B cell (primary cell): Measurements from ENCODE around the gene ZNF326. TPM values are rescaled to one million over a fixed set of nuclear protein-coding genes. Genes with fewer than 3 reads are reported as not detected.

Experiments used
- ATAC-seq: fragments of 200-7000 bp; cut with Tn5 transposase; one replicate; pipeline ENCODE4 v1.10.0; 2021; ENCODE audit warnings: low read depth, mild to moderate bottlenecking, moderate number of reproducible peaks, moderate library complexity
- CTCF ChIA-PET: fragments of 350-600 bp; sonication (Branson Sonifier 250); formaldehyde crosslinking; loops from one replicate; lab custom pipeline; 2021; ENCODE audit warnings: antibody characterized with exemption, inconsistent platforms; lab: Charles Lee
- POLR2A ChIA-PET: fragments of 350-600 bp; sonication (Branson Sonifier 250); formaldehyde crosslinking; loops from one replicate; lab custom pipeline; 2021; ENCODE audit warnings: antibody characterized with exemption; lab: Charles Lee
- DNase-seq: peaks from one replicate; pipeline ENCODE4 v3.0.0; 2013
- H2AFZ ChIP-seq: 2 replicates; pipeline ENCODE4 v1.6.1; 2012; ENCODE audit warnings: mild to moderate bottlenecking, low read depth, low read length; ENCODE audit not compliant: insufficient read depth, poor library complexity, severe bottlenecking
- H3K27ac ChIP-seq, 2 donors: 1 replicate in 1 of 2; 2 replicates in 1 of 2; pipeline ENCODE4 v1.5.1; 2012 to 2013; ENCODE audit warnings: low read length in 2 of 2, mild to moderate bottlenecking in 2 of 2, moderate library complexity in 1 of 2
- H3K27me3 ChIP-seq, 4 experiments: fragments of 200-600 bp in 1 of 4; sonication (generic) in 1 of 4; replicated peaks in 1 of 4; 1 replicate in 2 of 4; 2 replicates in 2 of 4; pipeline versions ENCODE4 v1.6.1 to v1.7.0; 2013 to 2016; ENCODE audit warnings: low read length in 3 of 4, mild to moderate bottlenecking in 2 of 4, mixed read lengths in 1 of 4, moderate library complexity in 1 of 4; ENCODE audit not compliant: insufficient read depth in 4 of 4, control insufficient read depth in 3 of 4; ENCODE audit errors: control extremely low read depth in 1 of 4
- H3K36me3 ChIP-seq, 2 experiments: replicated peaks in 1 of 2; 1 replicate in 1 of 2; 2 replicates in 1 of 2; pipeline versions ENCODE4 v1.6.1 to v1.7.1; 2013; ENCODE audit warnings: low read length in 1 of 2; ENCODE audit not compliant: insufficient read depth in 2 of 2, control insufficient read depth in 1 of 2; ENCODE audit errors: control extremely low read depth in 1 of 2, extremely low read depth in 1 of 2
- H3K4me1 ChIP-seq, 2 donors: fragments of 200-600 bp in 1 of 2; sonication (generic) in 1 of 2; 1 replicate in 1 of 2; 2 replicates in 1 of 2; pipeline versions ENCODE4 v1.5.1 to v1.6.1; 2013 to 2017; ENCODE audit warnings: low read length in 2 of 2; ENCODE audit not compliant: control insufficient read depth in 2 of 2, insufficient read depth in 2 of 2
- H3K4me2 ChIP-seq: replicated peaks from 2 replicates; pipeline ENCODE3; 2012; ENCODE audit warnings: mild to moderate bottlenecking, low read depth, low read length; ENCODE audit not compliant: poor library complexity, severe bottlenecking
- H3K4me3 ChIP-seq, 5 experiments: fragments of 200-600 bp in 1 of 5; sonication (generic) in 1 of 5; 1 replicate in 3 of 5; 2 replicates in 2 of 5; pipeline versions ENCODE4 v1.5.1 to v1.7.0; 2011 to 2016; ENCODE audit warnings: low read length in 4 of 5, mild to moderate bottlenecking in 4 of 5, low read depth in 2 of 5, control low read depth in 1 of 5, moderate library complexity in 1 of 5; ENCODE audit not compliant: insufficient read depth in 1 of 5; ENCODE audit errors: control extremely low read depth in 1 of 5, extremely low read depth in 1 of 5
- H3K79me2 ChIP-seq: fragments of 200-600 bp; sonication (generic); one replicate; pipeline ENCODE4 v1.6.0; 2016; ENCODE audit warnings: low read length; ENCODE audit not compliant: control insufficient read depth, insufficient read depth
- H3K9ac ChIP-seq: fragments of 200-600 bp; sonication (generic); 2 replicates; pipeline ENCODE4 v1.6.1; 2017; ENCODE audit warnings: mild to moderate bottlenecking, low read length, moderate library complexity
- H3K9me3 ChIP-seq, 3 donors: one replicate each; pipeline versions ENCODE4 v1.6.1 to v1.7.1; 2013; ENCODE audit warnings: low read length in 2 of 3; ENCODE audit not compliant: control insufficient read depth in 2 of 3, insufficient read depth in 1 of 3; ENCODE audit errors: control extremely low read depth in 1 of 3
- H4K20me1 ChIP-seq: 2 replicates; pipeline ENCODE4 v1.6.0; 2012; ENCODE audit warnings: mild to moderate bottlenecking, low read length; ENCODE audit not compliant: insufficient read depth, control insufficient read depth, poor library complexity, severe bottlenecking
- H3K27ac Mint-ChIP-seq: one replicate; pipeline ENCODE4 v1.8.0; 2021; ENCODE audit warnings: mixed read lengths
- H3K27me3 Mint-ChIP-seq: one replicate; pipeline ENCODE4 v1.8.0; 2021; ENCODE audit warnings: mixed read lengths
- H3K4me1 Mint-ChIP-seq: one replicate; pipeline ENCODE4 v1.8.0; 2021; ENCODE audit warnings: mixed read lengths
- H3K4me3 Mint-ChIP-seq: one replicate; pipeline ENCODE4 v1.8.0; 2021; ENCODE audit warnings: mixed read lengths
- H3K9me3 Mint-ChIP-seq: one replicate; pipeline ENCODE4 v1.8.0; 2022; ENCODE audit warnings: mixed read lengths; ENCODE audit not compliant: insufficient read depth
- EZH2 ChIP-seq: IDR thresholded peaks from 2 replicates; pipeline ENCODE4 v1.6.1; 2012; ENCODE audit warnings: borderline replicate concordance, low read depth, mild to moderate bottlenecking, moderate library complexity, low read length; ENCODE audit not compliant: insufficient read depth, poor library complexity, severe bottlenecking
- whole genome bisulfite sequencing: methylation state at CpG from one replicate; pipeline ENCODE4 v1.1.5; 2013; ENCODE audit warnings: missing lambda C conversion rate; ENCODE audit not compliant: insufficient coverage; 5-methylcytosine and 5-hydroxymethylcytosine counted together
- intact Hi-C: fragments of 100-400 bp; cut with micrococcal nuclease; formaldehyde crosslinking; loops from one replicate; pipeline ENCODE4 v1.10.0; 2022
- polyA plus RNA-seq: library from polyadenylated mRNA; depleted of rRNA; stranded (reverse); fragments of >200 nt; gene quantifications from 2 replicates; pipeline ENCODE4 v1.2.3, GENCODE V29; 2012
- small RNA-seq: library from RNA; depleted of rRNA; stranded (forward); fragments of <200 nt; gene quantifications from one replicate; pipeline ENCODE3, GENCODE V24; 2012; ENCODE audit warnings: low replicate concordance, low read depth; ENCODE audit not compliant: insufficient read length
- total RNA-seq, 2 donors: library from RNA; stranded (reverse); fragments of 120-200 nt in 1 of 2; gene quantifications; 1 replicate in 1 of 2; 2 replicates in 1 of 2; pipeline versions ENCODE4 v1.2.3 to v1.2.4, GENCODE V29; 2013 to 2022
- TF ChIP-seq, protein P1 (sequence below): fragments of 200-600 bp; IDR thresholded peaks from one replicate; pipeline ENCODE4 v1.8.0; 2022; ENCODE audit warnings: antibody characterized with exemption, mild to moderate bottlenecking

The ZNF326 gene
- total and polyA plus RNA-seq, 2 donors (not counting 1 experiment from before 2014, with no cell fraction given): 6.1 to 34.1 TPM

GRCh38 chr1:90083995-90084394 is 89.1 kb downstream of the ZNF326 start:
- H3K27me3 Mint-ChIP-seq: peaks cover 30% of the 10 kb centered on the region
- DNase-seq: no peak
- Histone ChIP-seq H3K79me2 (no peaks in the 10 kb centered on the region), H4K20me1 (no peaks in the 10 kb centered on the region), H2AFZ (no peak overlapping the region), H3K36me3 (no peaks in the 10 kb centered on the region), H3K9me3 (peaks cover 0 to 1% (median 0%) of the 10 kb centered on the region in 3 donors), H3K27me3 (peaks cover 0 to 2% (median 0%) of the 10 kb centered on the region in 4 experiments), H3K9ac (no peak overlapping the region), H3K4me1 (no peaks in the 10 kb centered on the region), H3K27ac (no peak overlapping the region), H3K4me3 (no peak overlapping the region), H3K4me2 (no peak overlapping the region)
- no peaks in the 10 kb centered on the region for H3K4me1 Mint-ChIP-seq
- H3K27ac Mint-ChIP-seq: no peak overlapping the region
- H3K9me3 Mint-ChIP-seq: no peaks in the 10 kb centered on the region
- 97% methylated on average over 4 of the region's 7 CpGs for WGBS
- no peak for TF ChIP-seq EZH2
- TF ChIP-seq, protein P1, sequence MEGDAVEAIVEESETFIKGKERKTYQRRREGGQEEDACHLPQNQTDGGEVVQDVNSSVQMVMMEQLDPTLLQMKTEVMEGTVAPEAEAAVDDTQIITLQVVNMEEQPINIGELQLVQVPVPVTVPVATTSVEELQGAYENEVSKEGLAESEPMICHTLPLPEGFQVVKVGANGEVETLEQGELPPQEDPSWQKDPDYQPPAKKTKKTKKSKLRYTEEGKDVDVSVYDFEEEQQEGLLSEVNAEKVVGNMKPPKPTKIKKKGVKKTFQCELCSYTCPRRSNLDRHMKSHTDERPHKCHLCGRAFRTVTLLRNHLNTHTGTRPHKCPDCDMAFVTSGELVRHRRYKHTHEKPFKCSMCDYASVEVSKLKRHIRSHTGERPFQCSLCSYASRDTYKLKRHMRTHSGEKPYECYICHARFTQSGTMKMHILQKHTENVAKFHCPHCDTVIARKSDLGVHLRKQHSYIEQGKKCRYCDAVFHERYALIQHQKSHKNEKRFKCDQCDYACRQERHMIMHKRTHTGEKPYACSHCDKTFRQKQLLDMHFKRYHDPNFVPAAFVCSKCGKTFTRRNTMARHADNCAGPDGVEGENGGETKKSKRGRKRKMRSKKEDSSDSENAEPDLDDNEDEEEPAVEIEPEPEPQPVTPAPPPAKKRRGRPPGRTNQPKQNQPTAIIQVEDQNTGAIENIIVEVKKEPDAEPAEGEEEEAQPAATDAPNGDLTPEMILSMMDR: no peak
- H3K4me3 Mint-ChIP-seq: no peak overlapping the region
- intact Hi-C loops: no loop called here
- CTCF ChIA-PET: no interaction called here
- ATAC-seq: no peak
- POLR2A ChIA-PET: no interaction called here

Small RNA genes within 50 kb of the gene (small RNA-seq; reads per million reads assigned to genes)
- gene RN7SKP272: not detected

Other genes with a start within 250 kb of the ZNF326 start
- 46.8 and 47.0 TPM in 2 replicates for gene LRRC8D, start 174.1 kb upstream of the ZNF326 start, total RNA-seq
- 18.5 and 23.7 TPM in 2 replicates for gene LRRC8D, start 174.1 kb upstream of the ZNF326 start, polyA plus RNA-seq